IgD-negative memory B cell (primary cell): ENCODE measurements around the gene HGFAC. TPM values are rescaled to one million over a fixed set of nuclear protein-coding genes. Genes with fewer than 3 reads are reported as not detected.

Experiments used
- H3K27ac Mint-ChIP-seq, 3 donors: one replicate each; pipeline ENCODE4 v1.8.0; 2020 to 2022; ENCODE audit warnings: mild to moderate bottlenecking in 3 of 3, mixed read lengths in 3 of 3, moderate library complexity in 1 of 3
- H3K27me3 Mint-ChIP-seq: one replicate; pipeline ENCODE4 v1.8.0; 2021; ENCODE audit warnings: mixed read lengths
- H3K36me3 Mint-ChIP-seq: one replicate; pipeline ENCODE4 v1.8.0; 2020; ENCODE audit warnings: mild to moderate bottlenecking, mixed read lengths
- H3K4me1 Mint-ChIP-seq, 3 donors: one replicate each; pipeline ENCODE4 v1.8.0; 2020 to 2022; ENCODE audit warnings: mixed read lengths in 3 of 3, mild to moderate bottlenecking in 1 of 3
- H3K4me3 Mint-ChIP-seq, 4 donors: one replicate each; pipeline ENCODE4 v1.8.0; 2020 to 2022; ENCODE audit warnings: mild to moderate bottlenecking in 4 of 4, mixed read lengths in 4 of 4, moderate library complexity in 3 of 4
- H3K9me3 Mint-ChIP-seq, 3 donors: one replicate each; pipeline ENCODE4 v1.8.0; 2020 to 2021; ENCODE audit warnings: mixed read lengths in 3 of 3, mild to moderate bottlenecking in 1 of 3
- polyA plus RNA-seq: library from polyadenylated mRNA; unstranded; fragments of 300-500 nt; fragmentation: Illumina TruSeq; gene quantifications from one replicate; pipeline ENCODE4 v1.2.3, GENCODE V29; 2021

The HGFAC gene
- polyA plus RNA-seq, 1 donor from 2014 or later, result not detected

DNA sequence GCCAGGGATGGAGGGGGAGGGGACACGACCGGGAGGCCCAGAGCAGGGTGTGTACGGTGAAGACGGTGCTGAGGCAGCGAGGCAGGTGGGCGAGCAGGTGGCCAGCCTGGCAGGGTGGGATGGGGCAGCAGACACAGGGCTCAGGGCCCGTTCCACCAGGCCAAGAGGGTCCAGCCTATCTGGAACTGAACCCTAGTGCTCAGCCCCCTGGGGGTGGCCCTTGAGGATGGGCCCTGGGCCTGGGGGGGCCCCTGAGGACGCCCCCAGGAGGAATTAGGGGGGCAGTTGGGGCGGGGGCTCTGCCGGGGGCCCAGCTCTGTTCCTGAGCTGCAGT lies 3.0 kb upstream of the HGFAC start:
- no peaks in the 10 kb centered on the region for H3K4me1 Mint-ChIP-seq
- H3K9me3 Mint-ChIP-seq, result no peaks in the 10 kb centered on the region
- no peaks in the 10 kb centered on the region for H3K27me3 Mint-ChIP-seq
- H3K4me3 Mint-ChIP-seq, result no peak overlapping the region
- no peak overlapping the region for H3K27ac Mint-ChIP-seq
- H3K36me3 Mint-ChIP-seq, result peaks cover 2% of the 10 kb centered on the region

DNA sequence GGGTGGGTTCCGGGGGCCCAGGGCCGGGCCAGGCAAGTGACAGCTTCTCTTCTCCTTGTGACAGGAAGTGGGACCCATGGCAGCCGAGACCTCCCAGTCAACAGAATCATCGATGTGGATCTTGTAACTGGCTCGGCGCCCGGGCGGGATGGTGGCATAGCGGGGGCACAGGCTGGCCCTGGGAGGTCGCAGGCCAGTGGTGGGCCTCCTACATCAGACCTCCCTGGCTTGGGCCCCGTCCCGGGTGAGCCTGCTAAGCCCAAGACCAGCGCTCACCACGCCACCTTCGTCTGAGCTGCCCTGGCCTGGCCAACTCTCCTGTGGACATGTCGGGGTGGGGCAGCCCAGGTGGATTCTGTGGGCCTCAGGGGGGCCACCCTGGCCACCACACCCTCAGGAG lies 2.4 kb upstream of the HGFAC start:
- H3K36me3 Mint-ChIP-seq, result peaks cover 1% of the 10 kb centered on the region
- no peaks in the 10 kb centered on the region for H3K9me3 Mint-ChIP-seq
- H3K4me1 Mint-ChIP-seq, result no peaks in the 10 kb centered on the region
- H3K27ac Mint-ChIP-seq, result no peak overlapping the region
- H3K27me3 Mint-ChIP-seq, result no peaks in the 10 kb centered on the region
- no peak overlapping the region for H3K4me3 Mint-ChIP-seq

DNA sequence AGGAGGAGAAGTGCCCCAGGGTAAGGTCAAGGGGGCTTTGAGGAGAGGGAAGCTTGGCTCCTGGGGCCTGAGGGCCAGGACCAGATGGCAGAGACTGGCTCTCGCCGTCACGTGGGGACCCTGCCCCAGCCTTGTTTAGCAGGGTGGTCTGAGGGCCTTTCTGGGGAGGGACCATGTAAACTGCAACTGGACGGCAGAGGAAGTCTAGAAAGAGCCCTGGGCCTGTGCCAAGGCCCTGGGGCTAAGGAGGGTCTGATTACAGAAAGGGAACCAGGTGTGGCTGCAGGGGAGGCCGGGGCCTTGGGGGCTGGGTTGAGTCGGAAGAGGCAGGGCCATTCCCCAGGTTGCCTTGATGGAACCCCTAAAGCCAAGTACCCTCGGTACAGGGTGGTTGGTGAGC lies 1.8 kb upstream of the HGFAC start:
- Mint-ChIP-seq H3K27ac (no peak overlapping the region), H3K4me1 (no peaks in the 10 kb centered on the region), H3K9me3 (no peaks in the 10 kb centered on the region), H3K27me3 (no peaks in the 10 kb centered on the region), H3K4me3 (peak overlapping the region in 1 of 4 donors; percentile 76), H3K36me3 (no peaks in the 10 kb centered on the region)

DNA sequence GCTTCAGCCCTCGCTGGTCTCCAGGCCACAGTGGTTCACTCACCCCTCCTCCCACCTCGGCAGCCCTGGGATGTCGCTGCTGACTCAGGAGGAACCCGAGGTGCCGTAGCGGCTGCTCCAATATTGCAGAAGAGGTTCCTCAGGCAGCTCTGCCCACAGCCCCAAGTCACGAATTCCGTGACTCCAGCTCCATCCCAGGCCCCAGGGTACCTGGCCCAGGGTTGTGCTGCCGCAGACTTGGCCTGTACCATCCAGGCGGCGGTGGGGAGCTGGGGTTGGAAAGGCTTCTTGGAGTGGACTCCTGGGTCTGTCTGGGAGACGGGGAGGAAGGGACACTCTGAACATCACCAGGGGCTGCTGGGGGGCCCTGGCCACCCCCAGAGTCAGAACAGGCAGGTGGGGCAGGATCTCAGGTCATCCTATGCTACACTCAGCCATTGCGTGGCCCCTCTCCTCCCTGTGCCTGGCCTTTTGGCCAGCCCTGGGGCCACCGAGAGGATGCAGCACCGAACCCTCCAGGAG lies 728 bp upstream of the HGFAC start:
- no peaks in the 10 kb centered on the region for H3K27me3 Mint-ChIP-seq
- H3K4me3 Mint-ChIP-seq, result no peak overlapping the region
- H3K36me3 Mint-ChIP-seq, result no peaks in the 10 kb centered on the region
- no peak overlapping the region for H3K27ac Mint-ChIP-seq
- H3K9me3 Mint-ChIP-seq, result no peaks in the 10 kb centered on the region
- H3K4me1 Mint-ChIP-seq, result no peaks in the 10 kb centered on the region

DNA sequence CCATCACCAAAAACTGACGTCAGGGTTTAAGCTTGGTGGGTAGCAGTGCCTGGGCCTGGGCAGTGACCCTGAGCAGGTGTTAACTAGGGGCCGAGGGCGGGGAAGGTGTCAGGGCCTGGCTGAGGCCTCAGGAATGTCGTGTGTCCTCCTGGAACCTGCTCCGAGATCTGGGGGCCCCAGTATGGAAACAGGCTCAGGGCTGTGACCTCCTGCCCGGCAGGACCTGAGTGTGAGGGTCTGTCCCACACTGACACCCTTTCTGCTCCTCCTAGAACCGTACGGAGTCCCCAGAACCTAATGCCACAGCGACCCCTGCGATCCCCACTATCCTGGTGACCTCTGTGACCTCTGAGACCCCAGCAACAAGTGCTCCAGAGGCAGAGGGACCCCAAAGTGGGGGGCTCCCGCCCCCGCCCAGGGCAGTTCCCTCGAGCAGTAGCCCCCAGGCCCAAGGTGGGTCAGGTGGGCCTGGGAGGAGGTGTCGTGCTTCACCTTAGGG lies 741 bp downstream of the HGFAC start:
- Mint-ChIP-seq H3K4me3 (no peak overlapping the region), H3K4me1 (no peaks in the 10 kb centered on the region), H3K27ac (no peak overlapping the region), H3K36me3 (no peaks in the 10 kb centered on the region), H3K9me3 (no peaks in the 10 kb centered on the region), H3K27me3 (no peaks in the 10 kb centered on the region)

DNA sequence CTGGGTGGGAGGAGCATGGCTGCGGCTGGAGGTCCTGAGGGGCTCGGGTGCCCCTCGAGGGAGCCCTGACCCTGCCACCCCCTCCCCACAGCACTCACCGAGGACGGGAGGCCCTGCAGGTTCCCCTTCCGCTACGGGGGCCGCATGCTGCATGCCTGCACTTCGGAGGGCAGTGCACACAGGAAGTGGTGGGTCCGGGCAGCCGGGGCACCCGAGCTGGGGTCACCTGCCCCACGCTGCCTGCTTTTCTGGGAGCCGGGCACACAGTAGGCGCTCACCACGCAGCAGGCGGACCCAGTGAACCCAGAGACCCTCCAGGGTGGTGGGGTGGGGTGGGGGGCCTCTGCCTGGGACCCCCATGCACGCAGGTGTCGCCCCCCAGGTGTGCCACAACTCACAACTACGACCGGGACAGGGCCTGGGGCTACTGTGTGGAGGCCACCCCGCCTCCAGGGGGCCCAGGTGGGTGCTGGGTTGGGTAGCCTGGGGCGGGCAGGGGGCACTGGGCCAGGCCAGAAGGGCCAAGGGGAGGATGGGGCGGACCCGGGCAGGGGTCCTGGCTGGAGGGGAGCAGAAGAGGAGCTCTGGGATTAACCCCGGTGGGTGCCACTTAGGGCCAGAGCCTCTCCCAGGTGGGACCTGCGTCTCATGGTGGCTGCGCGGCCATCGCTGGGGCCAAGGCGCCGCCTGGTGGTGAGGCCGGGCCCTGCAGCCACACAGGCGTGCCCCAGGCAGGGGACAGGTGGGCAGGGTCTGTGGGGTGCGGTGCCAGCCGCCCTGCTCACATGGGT lies 1.4 kb downstream of the HGFAC start:
- no peaks in the 10 kb centered on the region for H3K27me3 Mint-ChIP-seq
- H3K36me3 Mint-ChIP-seq, result no peaks in the 10 kb centered on the region
- H3K9me3 Mint-ChIP-seq, result no peaks in the 10 kb centered on the region
- no peak overlapping the region for H3K4me3 Mint-ChIP-seq
- H3K27ac Mint-ChIP-seq, result no peak overlapping the region
- H3K4me1 Mint-ChIP-seq, result no peaks in the 10 kb centered on the region

DNA sequence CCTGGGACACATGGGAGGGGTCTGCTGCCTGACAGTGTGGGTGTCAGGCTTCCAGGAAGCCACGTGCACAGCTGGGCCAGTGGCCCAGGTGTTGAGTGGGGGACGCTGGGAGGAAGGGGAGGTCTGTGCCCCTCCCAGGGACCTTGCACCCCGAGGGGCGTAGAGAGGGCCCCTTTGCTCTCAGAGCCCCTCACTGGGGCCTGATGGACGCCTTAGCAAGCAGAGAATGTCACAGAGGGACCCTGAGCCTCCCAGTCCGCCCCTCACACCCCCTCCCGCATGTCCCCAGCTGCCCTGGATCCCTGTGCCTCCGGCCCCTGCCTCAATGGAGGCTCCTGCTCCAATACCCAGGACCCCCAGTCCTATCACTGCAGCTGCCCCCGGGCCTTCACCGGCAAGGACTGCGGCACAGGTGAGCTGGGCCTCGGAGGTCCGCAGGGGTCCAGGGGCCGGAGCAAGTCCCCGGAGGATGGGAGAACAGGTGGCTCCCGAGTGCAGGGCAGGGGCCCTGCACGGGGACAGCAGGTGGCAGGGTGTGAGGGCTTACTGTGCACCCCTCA lies 2.1 kb downstream of the HGFAC start:
- Mint-ChIP-seq H3K4me1 (peaks cover 0 to 2% (median 0%) of the 10 kb centered on the region in 3 donors), H3K36me3 (no peaks in the 10 kb centered on the region), H3K9me3 (peaks cover 0 to 1% (median 0%) of the 10 kb centered on the region in 3 donors), H3K27me3 (no peaks in the 10 kb centered on the region), H3K27ac (no peak overlapping the region), H3K4me3 (no peak overlapping the region)

DNA sequence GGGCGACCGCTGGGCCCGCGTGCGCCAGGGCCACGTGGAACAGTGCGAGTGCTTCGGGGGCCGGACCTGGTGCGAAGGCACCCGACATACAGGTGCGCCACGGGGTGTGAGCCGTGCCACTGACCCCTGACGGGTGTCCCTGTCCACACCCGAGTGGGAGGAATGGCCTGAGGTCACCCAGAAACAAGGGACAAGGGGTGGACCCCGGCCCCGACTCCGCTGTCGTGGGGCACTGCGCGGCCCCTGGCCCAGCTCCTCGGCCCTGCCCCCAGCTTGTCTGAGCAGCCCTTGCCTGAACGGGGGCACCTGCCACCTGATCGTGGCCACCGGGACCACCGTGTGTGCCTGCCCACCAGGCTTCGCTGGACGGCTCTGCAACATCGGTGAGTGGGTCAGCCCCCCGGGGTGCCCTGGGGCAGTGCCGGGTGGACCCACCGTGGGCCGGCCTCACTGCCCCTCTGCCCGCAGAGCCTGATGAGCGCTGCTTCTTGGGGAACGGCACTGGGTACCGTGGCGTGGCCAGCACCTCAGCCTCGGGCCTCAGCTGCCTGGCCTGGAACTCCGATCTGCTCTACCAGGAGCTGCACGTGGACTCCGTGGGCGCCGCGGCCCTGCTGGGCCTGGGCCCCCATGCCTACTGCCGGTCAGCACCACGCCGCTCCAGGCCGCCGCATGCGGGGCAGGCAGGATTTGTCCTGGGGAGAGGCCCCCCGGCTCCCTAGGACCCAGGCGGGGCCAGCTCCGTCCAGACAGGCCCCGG lies 2.8 kb downstream of the HGFAC start:
- Mint-ChIP-seq H3K27ac (no peak overlapping the region), H3K9me3 (peaks cover 0 to 1% (median 0%) of the 10 kb centered on the region in 3 donors), H3K4me3 (no peak overlapping the region), H3K27me3 (peaks cover 2% of the 10 kb centered on the region), H3K4me1 (peaks cover 0 to 2% (median 0%) of the 10 kb centered on the region in 3 donors), H3K36me3 (no peaks in the 10 kb centered on the region)

DNA sequence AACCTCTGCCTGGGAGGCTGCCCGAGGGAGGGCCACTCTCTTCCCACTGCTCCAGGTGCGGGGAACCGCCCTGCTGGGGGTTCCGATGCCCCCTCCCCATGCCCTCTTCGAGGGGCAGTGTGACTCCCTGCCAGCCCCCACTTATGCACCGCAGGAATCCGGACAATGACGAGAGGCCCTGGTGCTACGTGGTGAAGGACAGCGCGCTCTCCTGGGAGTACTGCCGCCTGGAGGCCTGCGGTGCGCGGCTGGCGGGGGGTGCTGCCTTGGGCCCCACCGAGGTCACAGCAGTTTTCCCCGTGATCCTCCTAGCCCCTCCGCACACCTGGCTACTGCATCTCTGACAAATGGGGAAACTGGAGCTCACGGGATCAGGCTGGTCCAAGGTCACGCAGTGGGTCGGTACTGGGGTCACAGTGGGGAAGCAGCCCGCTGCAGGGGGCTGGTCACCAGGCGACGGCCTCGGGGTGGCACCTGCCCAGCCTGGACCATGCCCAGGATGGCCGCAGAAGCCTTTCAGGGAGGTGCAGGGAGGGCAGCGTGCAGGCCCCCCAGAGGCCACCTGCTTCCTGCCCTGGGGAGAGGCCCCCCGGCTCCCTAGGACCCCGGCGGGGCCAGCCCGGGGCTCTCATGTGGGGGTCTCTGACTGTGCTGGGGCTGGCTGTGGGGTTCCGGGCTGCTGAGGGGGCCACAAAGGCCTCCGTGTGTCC lies 3.5 kb downstream of the HGFAC start:
- Mint-ChIP-seq H3K27ac (no peak overlapping the region), H3K4me1 (peaks cover 0 to 2% (median 0%) of the 10 kb centered on the region in 3 donors), H3K9me3 (peaks cover 0 to 1% (median 0%) of the 10 kb centered on the region in 3 donors), H3K36me3 (no peaks in the 10 kb centered on the region), H3K4me3 (no peak overlapping the region), H3K27me3 (peaks cover 3% of the 10 kb centered on the region)

DNA sequence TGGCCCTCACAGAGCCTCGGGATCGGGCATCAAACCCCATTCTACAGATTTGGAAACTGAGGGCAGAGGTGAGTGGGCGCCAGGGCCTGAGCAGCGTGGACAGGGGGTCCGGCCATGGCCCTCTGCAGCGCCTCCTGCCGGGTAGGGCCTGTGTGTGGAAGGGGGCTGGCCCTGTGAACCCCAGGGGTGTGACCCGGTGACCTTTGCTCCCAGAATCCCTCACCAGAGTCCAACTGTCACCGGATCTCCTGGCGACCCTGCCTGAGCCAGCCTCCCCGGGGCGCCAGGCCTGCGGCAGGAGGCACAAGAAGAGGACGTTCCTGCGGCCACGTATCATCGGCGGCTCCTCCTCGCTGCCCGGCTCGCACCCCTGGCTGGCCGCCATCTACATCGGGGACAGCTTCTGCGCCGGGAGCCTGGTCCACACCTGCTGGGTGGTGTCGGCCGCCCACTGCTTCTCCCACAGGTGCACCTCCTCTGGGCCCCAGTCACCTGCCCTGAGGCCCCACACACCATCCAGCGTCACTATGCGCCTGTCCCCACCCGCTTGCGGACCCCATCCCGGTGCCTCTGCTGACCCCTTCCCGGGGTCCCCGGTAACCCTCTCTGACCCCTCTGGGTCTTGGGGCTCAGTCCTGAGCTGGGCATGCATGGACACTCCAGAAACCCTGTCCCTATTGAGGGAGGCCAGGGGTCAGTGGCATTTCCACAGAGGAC lies 4.2 kb downstream of the HGFAC start:
- Mint-ChIP-seq H3K9me3 (peaks cover 0 to 1% (median 0%) of the 10 kb centered on the region in 3 donors), H3K4me1 (peaks cover 0 to 2% (median 0%) of the 10 kb centered on the region in 3 donors), H3K4me3 (no peak overlapping the region)

DNA sequence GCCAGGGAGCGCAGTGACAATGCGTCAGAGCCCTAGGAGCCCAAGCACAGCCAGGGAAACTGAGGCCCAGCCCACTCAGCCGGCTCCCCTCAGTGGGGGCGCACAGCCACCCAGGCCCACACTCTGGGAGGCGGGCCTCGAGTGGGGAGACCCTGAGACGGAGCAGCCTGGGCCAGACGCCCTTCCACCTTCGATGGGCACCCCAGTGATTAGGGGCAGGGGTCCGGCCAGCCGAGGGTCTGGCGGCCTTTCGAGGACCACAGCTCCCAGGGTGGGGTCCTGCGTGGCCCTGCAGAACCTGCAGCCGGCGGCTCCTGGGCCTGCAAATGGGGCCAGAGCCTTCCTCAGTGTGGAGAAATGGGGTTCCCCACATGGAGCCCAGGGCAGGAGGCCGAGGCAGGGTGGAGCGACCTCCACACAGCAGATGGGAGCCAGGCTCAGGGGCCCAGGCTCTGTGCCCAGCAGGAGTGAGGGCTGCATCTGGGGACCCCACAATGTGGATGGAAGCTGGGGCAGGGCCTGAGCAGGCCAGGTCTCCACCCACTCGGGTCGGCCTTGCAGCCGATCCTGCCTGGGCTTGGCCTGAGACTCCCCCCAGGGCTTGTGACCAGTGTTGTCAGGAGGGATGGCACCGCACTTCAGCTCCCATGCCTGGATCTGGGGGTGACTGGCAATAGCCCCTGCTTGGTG lies 5.0 kb downstream of the HGFAC start:
- peaks cover 0 to 2% (median 0%) of the 10 kb centered on the region in 3 donors for H3K4me1 Mint-ChIP-seq
- no peaks in the 10 kb centered on the region for H3K36me3 Mint-ChIP-seq
- peaks cover 3% of the 10 kb centered on the region for H3K27me3 Mint-ChIP-seq
- H3K27ac Mint-ChIP-seq, result no peak overlapping the region
- no peak overlapping the region for H3K4me3 Mint-ChIP-seq
- H3K9me3 Mint-ChIP-seq, result peaks cover 0 to 1% (median 0%) of the 10 kb centered on the region in 3 donors

More for the DNA sequence above, 4.2 kb downstream of the HGFAC start:
- Mint-ChIP-seq H3K27me3 (peaks cover 3% of the 10 kb centered on the region), H3K36me3 (no peaks in the 10 kb centered on the region), H3K27ac (no peak overlapping the region)

DNA sequence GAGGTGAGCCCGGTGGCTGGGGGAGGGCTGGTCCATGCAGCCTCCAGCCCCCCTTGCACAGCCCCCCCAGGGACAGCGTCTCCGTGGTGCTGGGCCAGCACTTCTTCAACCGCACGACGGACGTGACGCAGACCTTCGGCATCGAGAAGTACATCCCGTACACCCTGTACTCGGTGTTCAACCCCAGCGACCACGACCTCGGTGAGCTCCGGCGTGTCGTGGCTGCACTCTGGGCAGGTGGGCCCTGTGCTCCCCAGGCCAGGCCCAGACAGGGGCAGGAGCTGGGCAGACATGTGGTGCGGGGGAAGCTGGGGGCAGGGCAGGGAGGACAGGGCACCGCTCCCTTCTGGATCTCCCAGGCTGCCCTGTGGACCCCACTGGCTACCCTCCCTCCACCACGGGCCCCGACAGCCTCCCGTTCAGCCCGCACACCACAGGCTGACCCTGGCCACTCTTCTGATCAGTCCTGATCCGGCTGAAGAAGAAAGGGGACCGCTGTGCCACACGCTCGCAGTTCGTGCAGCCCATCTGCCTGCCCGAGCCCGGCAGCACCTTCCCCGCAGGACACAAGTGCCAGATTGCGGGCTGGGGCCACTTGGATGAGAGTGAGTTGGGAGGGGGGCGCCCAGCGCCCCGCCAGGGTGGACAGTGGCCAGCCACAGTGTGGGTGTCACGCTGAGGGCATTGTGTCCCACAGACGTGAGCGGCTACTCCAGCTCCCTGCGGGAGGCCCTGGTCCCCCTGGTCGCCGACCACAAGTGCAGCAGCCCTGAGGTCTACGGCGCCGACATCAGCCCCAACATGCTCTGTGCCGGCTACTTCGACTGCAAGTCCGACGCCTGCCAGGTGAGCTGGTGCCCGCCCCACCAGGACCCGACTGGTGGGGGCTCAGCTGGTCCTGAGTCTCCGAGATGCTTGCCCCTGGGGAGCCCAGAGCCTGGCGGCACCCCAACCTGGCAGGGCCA lies 5.9 kb downstream of the HGFAC start:
- H3K27ac Mint-ChIP-seq, result no peak overlapping the region
- no peaks in the 10 kb centered on the region for H3K36me3 Mint-ChIP-seq
- H3K27me3 Mint-ChIP-seq, result peaks cover 3% of the 10 kb centered on the region

More for the DNA sequence above, 5.9 kb downstream of the HGFAC start:
- H3K4me3 Mint-ChIP-seq, result no peak overlapping the region
- peaks cover 0 to 1% (median 0%) of the 10 kb centered on the region in 3 donors for H3K9me3 Mint-ChIP-seq
- peaks cover 0 to 2% (median 0%) of the 10 kb centered on the region in 3 donors for H3K4me1 Mint-ChIP-seq
